IgD-negative memory B cell (primary cell): ENCODE results near the gene GATAD2B. TPM values are rescaled to one million over a fixed set of nuclear protein-coding genes. Genes with fewer than 3 reads are reported as not detected.
A peak's percentile ranks its signal among the peaks of the same experiment; 100 is the strongest.
"Not testable (repeated sequence)": the region's sequence is repeated elsewhere in the genome, so short reads cannot be mapped to it uniquely, and the experiment has no call there.

Source experiments
- H3K27ac Mint-ChIP-seq, 3 donors: one replicate each; pipeline ENCODE4 v1.8.0; 2020 to 2022; ENCODE audit warnings: mild to moderate bottlenecking in 3 of 3, mixed read lengths in 3 of 3, moderate library complexity in 1 of 3
- H3K27me3 Mint-ChIP-seq: one replicate; pipeline ENCODE4 v1.8.0; 2021; ENCODE audit warnings: mixed read lengths
- H3K36me3 Mint-ChIP-seq: one replicate; pipeline ENCODE4 v1.8.0; 2020; ENCODE audit warnings: mild to moderate bottlenecking, mixed read lengths
- H3K4me1 Mint-ChIP-seq, 3 donors: one replicate each; pipeline ENCODE4 v1.8.0; 2020 to 2022; ENCODE audit warnings: mixed read lengths in 3 of 3, mild to moderate bottlenecking in 1 of 3
- H3K4me3 Mint-ChIP-seq, 4 donors: one replicate each; pipeline ENCODE4 v1.8.0; 2020 to 2022; ENCODE audit warnings: mild to moderate bottlenecking in 4 of 4, mixed read lengths in 4 of 4, moderate library complexity in 3 of 4
- H3K9me3 Mint-ChIP-seq, 3 donors: one replicate each; pipeline ENCODE4 v1.8.0; 2020 to 2021; ENCODE audit warnings: mixed read lengths in 3 of 3, mild to moderate bottlenecking in 1 of 3
- polyA plus RNA-seq: library from polyadenylated mRNA; unstranded; fragments of 300-500 nt; fragmentation: Illumina TruSeq; gene quantifications from one replicate; pipeline ENCODE4 v1.2.3, GENCODE V29; 2021

GATAD2B gene
- polyA plus RNA-seq, 1 donor from 2014 or later: 4.6 TPM

DNA sequence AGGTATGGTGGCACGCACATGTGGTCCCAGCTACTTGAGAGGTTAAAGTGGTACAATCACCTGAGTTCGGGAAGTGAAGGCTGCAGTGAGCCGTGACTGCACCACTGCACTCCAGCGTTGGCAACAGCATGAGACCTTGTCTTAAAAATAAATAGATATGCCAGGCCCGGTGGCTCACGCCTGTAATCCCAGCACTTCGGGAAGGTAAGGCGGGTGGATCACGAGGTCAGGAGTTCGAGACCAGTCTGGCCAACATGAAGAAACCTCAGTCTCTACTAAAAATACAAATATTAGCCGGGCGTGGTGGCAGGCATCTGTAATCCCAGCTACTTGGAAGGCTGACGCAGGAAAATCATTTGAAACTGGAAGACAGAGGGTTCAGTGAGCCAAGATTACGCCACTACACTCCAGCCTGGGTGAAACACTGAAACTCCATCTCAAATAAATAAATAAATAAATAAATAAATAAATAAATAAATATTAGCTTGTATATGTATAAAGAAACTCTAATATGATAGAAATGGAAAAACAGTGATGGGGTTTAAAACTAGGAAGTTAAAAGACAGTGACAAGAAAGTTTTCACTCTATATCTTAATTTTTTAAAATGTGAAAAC, 18.8 kb downstream of the GATAD2B start:
- no peaks in the 10 kb centered on the region for H3K9me3 Mint-ChIP-seq
- H3K36me3 Mint-ChIP-seq: peaks cover 8% of the 10 kb centered on the region
- H3K4me3 Mint-ChIP-seq: no peak overlapping the region

DNA sequence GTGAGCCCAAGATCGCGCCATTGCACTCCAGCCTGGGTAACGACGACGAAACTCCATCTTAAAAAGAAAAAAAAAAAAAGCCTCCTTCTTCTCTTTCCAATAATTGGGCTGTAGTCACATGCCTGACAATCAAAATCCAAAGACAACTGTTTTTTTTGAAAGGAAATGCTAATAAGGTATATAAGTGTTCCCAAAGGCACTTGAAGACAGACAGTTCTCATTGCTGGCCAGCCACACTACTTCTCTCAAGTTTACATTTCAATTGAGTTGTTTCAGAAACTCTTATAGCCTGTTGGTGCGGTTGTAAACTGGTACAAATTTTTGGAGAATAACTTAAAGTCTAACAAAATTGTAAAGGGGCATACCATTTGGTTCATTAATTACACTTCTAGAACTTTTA, 23.3 kb downstream of the GATAD2B start:
- H3K27me3 Mint-ChIP-seq: no peaks in the 10 kb centered on the region
- no peaks in the 10 kb centered on the region for H3K9me3 Mint-ChIP-seq
- peaks cover 8 to 16% (median 9%) of the 10 kb centered on the region in 3 donors for H3K4me1 Mint-ChIP-seq
- no peak overlapping the region for H3K4me3 Mint-ChIP-seq
- H3K36me3 Mint-ChIP-seq: peaks cover 2% of the 10 kb centered on the region
- no peak overlapping the region for H3K27ac Mint-ChIP-seq

More for the DNA sequence above, 18.8 kb downstream of the GATAD2B start:
- peak overlapping the region in 2 of 3 donors; percentile 16 to 43 for H3K27ac Mint-ChIP-seq
- no peaks in the 10 kb centered on the region for H3K27me3 Mint-ChIP-seq
- H3K4me1 Mint-ChIP-seq: peaks cover 7 to 20% (median 7%) of the 10 kb centered on the region in 3 donors

DNA sequence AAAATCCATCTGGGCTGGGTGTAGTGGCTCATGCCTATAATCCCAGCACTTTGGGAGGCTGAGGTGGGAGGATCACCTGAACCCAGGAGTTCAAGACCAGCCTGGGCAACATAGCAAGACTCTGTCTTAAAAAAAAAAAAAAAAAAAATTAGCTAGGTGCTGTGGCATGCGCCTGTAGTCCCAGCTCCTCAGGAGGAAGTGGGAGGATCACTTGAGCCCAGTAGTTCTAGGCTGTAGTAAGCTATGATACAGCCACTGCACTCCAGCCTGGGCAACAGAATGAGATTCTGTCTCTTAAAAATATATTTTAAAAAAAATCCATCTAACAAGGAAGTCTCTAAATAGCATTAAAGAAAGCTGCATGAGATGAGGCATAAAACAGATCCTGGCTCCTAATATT, 26.9 kb downstream of the GATAD2B start:
- not testable (repeated sequence) for H3K4me3 Mint-ChIP-seq, H3K27ac Mint-ChIP-seq, H3K36me3 Mint-ChIP-seq, H3K9me3 Mint-ChIP-seq, H3K27me3 Mint-ChIP-seq
- peaks cover 9 to 19% (median 18%) of the 10 kb centered on the region in 3 donors for H3K4me1 Mint-ChIP-seq

DNA sequence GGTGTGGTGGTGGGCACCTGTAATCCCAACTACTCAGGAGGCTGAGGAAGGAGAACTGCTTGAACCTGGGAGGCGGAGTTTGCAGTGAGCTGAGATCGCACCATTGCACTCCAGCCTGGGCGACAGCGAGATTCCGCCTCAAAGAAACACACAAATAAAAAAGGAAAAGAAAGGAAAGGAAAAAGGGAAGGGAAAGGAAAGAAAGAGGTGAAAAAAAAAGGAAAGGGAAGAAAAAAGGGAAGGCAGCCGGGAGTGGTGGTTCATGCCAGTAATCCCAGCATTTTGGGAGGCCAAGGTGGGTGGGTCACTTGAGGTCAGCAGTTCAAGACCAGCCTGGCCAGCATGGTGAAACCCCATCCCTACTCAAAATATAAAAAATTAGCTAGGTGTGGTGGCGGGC, 31.7 kb downstream of the GATAD2B start:
- peaks cover 20 to 32% (median 23%) of the 10 kb centered on the region in 3 donors for H3K4me1 Mint-ChIP-seq
- not testable (repeated sequence) for H3K27ac Mint-ChIP-seq, H3K36me3 Mint-ChIP-seq, H3K27me3 Mint-ChIP-seq, H3K9me3 Mint-ChIP-seq, H3K4me3 Mint-ChIP-seq

DNA sequence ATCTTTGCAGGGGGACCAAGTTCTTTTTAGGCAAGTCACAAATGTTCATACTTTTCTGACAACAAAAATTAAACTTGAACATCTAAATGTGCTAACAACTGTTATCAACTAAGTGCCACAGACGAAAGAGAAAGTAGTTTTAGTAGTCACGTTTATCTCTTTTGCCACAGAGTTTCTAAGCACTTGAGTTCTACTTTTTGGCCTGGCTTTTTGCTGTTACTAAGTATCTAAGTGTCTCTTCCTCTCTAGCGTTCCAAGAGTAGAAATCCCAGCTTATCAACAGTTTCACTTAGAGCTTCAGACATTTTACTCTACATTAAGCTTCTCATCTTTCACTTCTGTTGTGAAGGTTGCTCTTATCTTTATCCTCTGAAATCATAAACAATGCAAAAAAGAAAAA, 34.2 kb downstream of the GATAD2B start:
- Mint-ChIP-seq H3K4me1 (peaks cover 19 to 30% (median 21%) of the 10 kb centered on the region in 3 donors), H3K36me3 (peaks cover 6% of the 10 kb centered on the region), H3K4me3 (peak overlapping the region in 2 of 4 donors; percentile 2 to 65)

DNA sequence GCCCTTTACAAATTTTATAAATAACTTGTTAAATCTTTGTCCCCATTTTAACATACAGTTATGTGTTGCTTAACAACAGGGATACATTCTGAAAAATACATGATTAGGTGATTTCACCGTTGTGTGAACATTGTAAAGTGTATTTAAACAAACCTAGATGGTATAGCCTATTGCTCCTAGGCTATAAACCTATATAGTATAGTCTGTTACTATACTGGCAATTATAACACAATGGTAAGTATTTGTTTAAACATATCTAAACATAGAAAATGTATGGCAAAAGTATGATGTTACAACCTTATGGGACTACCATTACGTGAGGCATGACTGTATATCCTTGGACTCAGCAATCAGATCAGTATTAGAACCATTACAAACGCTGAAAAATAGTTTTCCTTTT, 36.6 kb downstream of the GATAD2B start:
- Mint-ChIP-seq H3K27ac (no peak overlapping the region), H3K4me1 (peaks cover 19 to 28% (median 21%) of the 10 kb centered on the region in 3 donors)

More for the DNA sequence above, 34.2 kb downstream of the GATAD2B start:
- Mint-ChIP-seq H3K27me3 (no peaks in the 10 kb centered on the region), H3K27ac (peak overlapping the region in 2 of 3 donors; percentile 15 to 67), H3K9me3 (no peaks in the 10 kb centered on the region)

DNA sequence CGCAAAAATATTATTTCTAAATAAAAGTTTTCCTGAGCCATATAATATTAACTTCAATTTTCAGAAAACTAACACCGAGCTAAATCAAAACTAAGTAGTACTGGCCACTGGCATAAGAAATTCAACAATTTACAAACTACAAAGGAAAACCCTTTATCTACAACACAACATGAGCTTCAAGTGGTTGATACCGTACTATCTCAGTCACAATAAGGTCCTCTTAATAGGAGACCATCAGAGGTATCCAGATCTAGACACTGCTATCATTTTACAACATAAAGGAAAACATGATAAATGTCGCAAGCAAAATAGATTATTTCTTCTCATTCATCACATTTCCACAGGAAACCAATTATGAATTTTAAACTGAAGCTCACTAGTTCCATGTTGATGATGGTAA, 39.5 kb downstream of the GATAD2B start:
- no peak overlapping the region for H3K27ac Mint-ChIP-seq
- H3K36me3 Mint-ChIP-seq: no peaks in the 10 kb centered on the region
- no peaks in the 10 kb centered on the region for H3K9me3 Mint-ChIP-seq
- H3K4me1 Mint-ChIP-seq: peaks cover 8 to 23% (median 21%) of the 10 kb centered on the region in 3 donors
- no peak overlapping the region for H3K4me3 Mint-ChIP-seq
- H3K27me3 Mint-ChIP-seq: no peaks in the 10 kb centered on the region

More for the DNA sequence above, 36.6 kb downstream of the GATAD2B start:
- H3K9me3 Mint-ChIP-seq: no peaks in the 10 kb centered on the region
- peaks cover 6% of the 10 kb centered on the region for H3K36me3 Mint-ChIP-seq
- H3K4me3 Mint-ChIP-seq: no peak overlapping the region
- no peaks in the 10 kb centered on the region for H3K27me3 Mint-ChIP-seq

DNA sequence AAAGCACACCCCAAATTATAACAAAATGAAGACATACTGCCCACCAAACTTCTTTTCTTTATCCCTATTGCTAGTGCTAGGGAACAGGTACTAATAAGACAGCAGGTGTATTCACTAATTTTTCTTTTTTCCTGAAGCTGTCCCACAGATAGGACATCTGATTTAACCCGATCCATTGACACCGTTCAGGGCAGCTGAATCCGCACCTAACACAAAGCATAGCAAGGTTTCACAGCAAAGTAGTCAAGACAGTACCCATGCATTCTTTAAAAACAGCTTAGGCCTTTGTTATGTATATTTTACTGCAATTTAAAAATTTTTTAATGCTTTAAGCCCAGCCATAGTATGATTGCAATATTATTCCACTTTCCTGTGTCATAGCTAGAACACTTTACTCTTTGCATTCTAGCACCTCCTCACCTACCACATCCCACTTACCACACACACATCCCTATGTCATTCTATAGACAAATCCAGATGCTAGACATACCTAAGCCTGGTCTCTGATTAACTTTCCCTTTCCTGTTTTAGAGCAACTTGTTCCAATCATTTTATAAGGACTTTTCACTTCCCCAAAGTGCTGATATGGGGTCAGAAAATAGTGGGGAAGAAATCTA, 40.4 kb downstream of the GATAD2B start:
- peaks cover 4 to 22% (median 21%) of the 10 kb centered on the region in 3 donors for H3K4me1 Mint-ChIP-seq
- H3K27ac Mint-ChIP-seq: no peak overlapping the region
- no peaks in the 10 kb centered on the region for H3K27me3 Mint-ChIP-seq
- no peak overlapping the region for H3K4me3 Mint-ChIP-seq
- no peaks in the 10 kb centered on the region for H3K36me3 Mint-ChIP-seq
- no peaks in the 10 kb centered on the region for H3K9me3 Mint-ChIP-seq

DNA sequence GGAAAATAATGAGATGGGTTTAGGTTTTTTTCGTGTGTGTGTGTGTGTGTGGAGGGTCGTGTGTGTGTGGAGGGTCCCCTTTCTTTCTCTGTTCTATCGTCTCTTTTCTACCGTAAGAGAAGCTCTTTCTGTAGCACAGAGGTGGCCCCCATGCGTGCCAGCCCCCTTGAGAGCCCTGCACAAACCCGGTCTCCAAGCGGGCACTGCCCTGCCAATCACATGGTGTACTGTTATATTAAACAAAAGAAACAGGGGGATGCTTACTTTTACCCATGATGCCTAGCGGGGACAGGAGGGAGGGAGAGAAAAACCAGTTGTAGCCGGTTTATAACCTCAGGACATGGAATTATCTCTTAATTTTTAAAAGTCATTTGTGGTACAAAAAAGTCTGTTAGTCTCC, 41.0 kb downstream of the GATAD2B start:
- Mint-ChIP-seq H3K27me3 (no peaks in the 10 kb centered on the region), H3K27ac (no peak overlapping the region), H3K4me1 (peaks cover 4 to 19% (median 18%) of the 10 kb centered on the region in 3 donors), H3K4me3 (no peak overlapping the region), H3K9me3 (no peaks in the 10 kb centered on the region), H3K36me3 (no peaks in the 10 kb centered on the region)

DNA sequence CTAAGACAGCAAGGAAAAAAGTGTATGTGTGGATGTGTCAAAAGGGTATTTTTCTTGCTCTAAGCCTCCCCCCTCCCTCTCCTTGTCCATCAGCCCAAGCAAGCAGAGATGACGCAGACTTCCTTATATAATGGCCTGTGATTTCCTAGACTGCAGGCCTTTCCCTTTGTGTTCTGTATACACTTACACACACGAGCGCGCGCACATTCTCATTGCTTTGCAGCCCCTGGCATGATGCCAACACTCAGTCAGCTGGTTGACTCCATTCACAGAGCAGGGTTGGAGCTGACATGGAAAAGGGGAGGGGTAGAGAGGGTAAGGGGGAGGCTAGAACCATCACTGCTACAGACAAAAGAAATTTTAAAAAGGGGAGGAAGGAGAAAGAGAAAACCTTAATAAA, 41.8 kb downstream of the GATAD2B start:
- Mint-ChIP-seq H3K4me3 (no peak overlapping the region), H3K27ac (no peak overlapping the region), H3K27me3 (no peaks in the 10 kb centered on the region), H3K9me3 (no peaks in the 10 kb centered on the region), H3K4me1 (peaks cover 4 to 23% (median 20%) of the 10 kb centered on the region in 3 donors), H3K36me3 (no peaks in the 10 kb centered on the region)

DNA sequence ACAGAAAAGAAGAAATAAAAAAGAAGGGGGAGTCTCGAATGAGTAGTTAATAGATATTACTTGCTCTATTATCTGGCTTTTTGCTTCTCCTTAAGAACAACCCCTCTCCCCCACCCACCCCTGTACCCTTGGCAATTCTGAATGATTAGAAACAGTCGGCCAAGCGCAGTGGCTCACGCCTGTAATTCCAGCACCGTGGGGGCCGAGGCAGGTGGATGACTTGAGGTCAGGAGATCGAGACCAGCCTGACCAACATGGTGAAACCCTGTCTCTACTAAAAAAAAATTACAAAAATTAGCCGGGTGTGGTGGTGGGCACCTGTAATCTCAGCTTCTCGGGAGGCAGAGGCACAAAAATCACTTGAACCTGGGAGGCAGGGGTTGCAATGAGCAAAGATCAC, 42.7 kb downstream of the GATAD2B start:
- Mint-ChIP-seq H3K36me3 (peaks cover 4% of the 10 kb centered on the region), H3K4me3 (no peak overlapping the region), H3K9me3 (no peaks in the 10 kb centered on the region), H3K27ac (peak overlapping the region in 1 of 3 donors; percentile 23), H3K4me1 (peaks cover 7 to 24% (median 22%) of the 10 kb centered on the region in 3 donors), H3K27me3 (no peaks in the 10 kb centered on the region)

DNA sequence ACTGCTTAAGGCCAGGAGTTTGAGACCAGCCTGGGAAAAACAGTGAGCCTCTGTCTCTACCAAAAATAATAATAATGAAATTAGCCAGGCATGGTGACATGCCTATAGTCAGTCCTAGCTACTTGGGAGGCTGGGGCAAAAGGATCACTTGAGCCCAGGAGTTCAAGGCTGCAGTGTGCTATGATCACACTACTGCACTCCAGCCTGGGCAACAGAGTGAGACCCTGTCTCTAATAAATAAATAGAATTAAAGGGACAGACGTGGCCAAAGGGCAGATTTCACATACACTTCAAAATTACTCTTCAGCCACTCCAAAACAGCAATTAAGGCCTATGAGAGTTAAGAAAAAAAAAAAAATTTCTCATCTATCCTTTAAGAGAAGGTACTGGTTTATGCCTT, 45.7 kb downstream of the GATAD2B start:
- peaks cover 21 to 24% (median 23%) of the 10 kb centered on the region in 3 donors for H3K4me1 Mint-ChIP-seq
- H3K4me3 Mint-ChIP-seq: peak overlapping the region in 1 of 4 donors; percentile 37
- no peaks in the 10 kb centered on the region for H3K27me3 Mint-ChIP-seq
- peaks cover 5% of the 10 kb centered on the region for H3K36me3 Mint-ChIP-seq
- H3K27ac Mint-ChIP-seq: peak overlapping the region in 2 of 3 donors; percentile 46 to 57
- no peaks in the 10 kb centered on the region for H3K9me3 Mint-ChIP-seq

DNA sequence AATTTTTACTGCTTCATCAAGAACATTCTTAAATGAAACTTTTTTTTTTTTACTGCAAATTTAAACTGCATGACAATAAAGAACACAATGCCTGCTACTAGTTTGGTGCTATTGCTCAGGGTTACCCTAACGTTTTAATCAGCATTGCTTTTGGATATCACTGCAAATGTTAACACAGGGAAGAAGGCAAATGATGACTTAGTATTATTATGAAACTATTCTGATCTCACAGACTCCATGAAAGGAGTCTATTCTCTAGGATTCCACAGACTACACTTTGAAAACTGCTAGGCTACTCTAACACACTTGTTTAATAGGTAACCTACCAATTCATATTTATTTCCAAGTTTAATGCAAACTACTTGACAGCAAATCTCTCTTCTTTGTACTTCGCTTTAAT, 49.8 kb downstream of the GATAD2B start:
- no peak overlapping the region for H3K4me3 Mint-ChIP-seq
- H3K36me3 Mint-ChIP-seq: peaks cover 5% of the 10 kb centered on the region
- no peaks in the 10 kb centered on the region for H3K27me3 Mint-ChIP-seq
- peaks cover 16 to 29% (median 20%) of the 10 kb centered on the region in 3 donors for H3K4me1 Mint-ChIP-seq
- H3K9me3 Mint-ChIP-seq: no peaks in the 10 kb centered on the region
- no peak overlapping the region for H3K27ac Mint-ChIP-seq

DNA sequence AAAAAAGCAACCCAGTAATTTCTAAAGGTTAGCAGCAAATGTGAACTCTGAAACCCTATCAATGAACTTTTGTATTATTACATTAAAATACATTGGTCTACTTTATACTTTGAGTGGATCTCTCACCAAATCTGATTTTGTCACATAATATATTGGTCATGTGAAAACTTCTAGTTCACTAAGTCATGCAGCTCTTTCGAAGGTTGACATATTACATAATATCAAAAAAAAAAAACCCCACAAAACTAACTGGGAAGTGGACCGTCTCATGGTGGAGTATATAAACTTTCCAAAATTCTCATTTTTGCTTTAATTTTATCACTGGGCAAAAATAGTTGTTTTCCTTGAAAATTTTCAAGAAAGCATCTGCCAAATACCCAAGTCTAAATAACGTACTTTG, 50.4 kb downstream of the GATAD2B start:
- peaks cover 16 to 29% (median 20%) of the 10 kb centered on the region in 3 donors for H3K4me1 Mint-ChIP-seq
- H3K9me3 Mint-ChIP-seq: no peaks in the 10 kb centered on the region
- H3K4me3 Mint-ChIP-seq: no peak overlapping the region
- no peaks in the 10 kb centered on the region for H3K27me3 Mint-ChIP-seq
- peak overlapping the region in 1 of 3 donors; percentile 67 for H3K27ac Mint-ChIP-seq
- H3K36me3 Mint-ChIP-seq: peaks cover 5% of the 10 kb centered on the region

DNA sequence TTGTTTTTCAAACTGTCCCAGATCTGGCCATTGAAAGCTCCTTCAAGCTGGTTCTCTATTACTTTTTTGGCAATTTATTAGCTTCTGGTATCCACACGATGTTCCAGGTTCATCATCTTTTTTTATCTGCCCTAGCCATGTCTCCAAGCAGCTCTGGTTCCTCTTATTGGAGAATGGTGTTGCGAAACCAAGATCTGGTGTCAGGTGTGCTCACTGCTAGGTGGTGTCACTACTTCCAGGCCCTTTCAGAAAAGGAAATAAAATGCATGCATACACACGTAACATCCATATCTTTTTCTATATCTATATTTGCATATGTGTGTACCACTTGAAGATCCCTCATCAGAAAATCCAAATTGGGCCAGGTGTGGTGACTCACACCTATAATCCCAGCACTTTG, 53.3 kb downstream of the GATAD2B start:
- Mint-ChIP-seq H3K9me3 (no peaks in the 10 kb centered on the region), H3K36me3 (peaks cover 2% of the 10 kb centered on the region), H3K4me3 (no peak overlapping the region), H3K27ac (no peak overlapping the region), H3K27me3 (no peaks in the 10 kb centered on the region), H3K4me1 (peaks cover 27 to 37% (median 31%) of the 10 kb centered on the region in 3 donors)
